OCI-LY7 (cell line): ENCODE data around the gene EGFR.

Source experiments
- EZH2phosphoT487 ChIP-seq: fragments of 200-600 bp; sonication (generic); IDR thresholded peaks from 2 replicates; pipeline ENCODE4 v1.6.1; 2018; ENCODE audit warnings: low read depth, borderline replicate concordance, mild to moderate bottlenecking, mixed run types, antibody characterized with exemption, low read length, moderate library complexity, mixed read lengths
- TF ChIP-seq, protein P1 (sequence below): fragments of 200-600 bp; sonication (generic); conservative IDR thresholded peaks from 2 replicates; pipeline ENCODE4 v1.5.1; 2014; ENCODE audit warnings: mild to moderate bottlenecking, antibody characterized with exemption, low read length, moderate library complexity, mixed read lengths

DNA sequence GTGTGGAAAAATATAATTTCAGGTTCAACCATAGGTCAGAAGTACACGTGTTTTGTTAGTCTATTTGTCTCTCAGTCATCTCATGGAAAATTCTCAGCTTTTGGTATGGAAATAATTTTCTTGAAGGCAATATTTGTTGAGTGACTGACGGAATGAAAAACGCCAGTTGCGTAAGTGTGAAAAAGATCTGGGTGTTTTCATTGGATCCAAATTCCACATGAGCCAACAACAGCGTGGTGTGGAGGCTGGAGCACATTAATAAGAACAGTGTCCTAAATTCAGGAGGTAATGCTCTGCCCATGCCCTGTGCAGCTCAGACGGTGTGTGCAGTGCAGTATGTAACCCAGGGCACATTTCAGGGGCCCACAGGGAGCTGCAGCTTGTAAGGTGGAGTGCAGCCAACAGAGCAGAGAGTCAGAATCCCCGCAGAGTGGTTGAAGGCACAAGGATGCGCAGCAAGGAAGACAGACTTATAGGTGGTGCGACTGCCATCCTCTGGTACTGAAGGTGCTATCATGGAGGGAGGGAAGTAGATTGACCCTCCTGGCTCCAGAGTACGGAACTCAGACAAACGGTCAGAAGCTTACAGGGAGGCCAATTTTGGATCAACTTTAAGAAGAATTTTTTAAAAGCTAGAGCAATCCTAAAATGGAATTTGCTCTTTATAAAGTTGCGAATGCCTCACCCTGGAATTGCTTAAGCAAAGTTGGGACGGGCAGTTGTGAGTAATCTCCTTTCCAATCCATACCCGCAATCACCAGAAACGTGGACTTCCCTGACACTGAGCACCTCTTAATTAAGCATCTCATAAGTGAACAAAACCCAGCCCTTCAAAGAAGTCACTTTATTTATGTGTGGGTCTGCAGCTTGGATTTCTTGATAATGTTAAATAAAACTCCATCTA is 38.0 kb downstream of the EGFR start:
- TF ChIP-seq, protein P1, sequence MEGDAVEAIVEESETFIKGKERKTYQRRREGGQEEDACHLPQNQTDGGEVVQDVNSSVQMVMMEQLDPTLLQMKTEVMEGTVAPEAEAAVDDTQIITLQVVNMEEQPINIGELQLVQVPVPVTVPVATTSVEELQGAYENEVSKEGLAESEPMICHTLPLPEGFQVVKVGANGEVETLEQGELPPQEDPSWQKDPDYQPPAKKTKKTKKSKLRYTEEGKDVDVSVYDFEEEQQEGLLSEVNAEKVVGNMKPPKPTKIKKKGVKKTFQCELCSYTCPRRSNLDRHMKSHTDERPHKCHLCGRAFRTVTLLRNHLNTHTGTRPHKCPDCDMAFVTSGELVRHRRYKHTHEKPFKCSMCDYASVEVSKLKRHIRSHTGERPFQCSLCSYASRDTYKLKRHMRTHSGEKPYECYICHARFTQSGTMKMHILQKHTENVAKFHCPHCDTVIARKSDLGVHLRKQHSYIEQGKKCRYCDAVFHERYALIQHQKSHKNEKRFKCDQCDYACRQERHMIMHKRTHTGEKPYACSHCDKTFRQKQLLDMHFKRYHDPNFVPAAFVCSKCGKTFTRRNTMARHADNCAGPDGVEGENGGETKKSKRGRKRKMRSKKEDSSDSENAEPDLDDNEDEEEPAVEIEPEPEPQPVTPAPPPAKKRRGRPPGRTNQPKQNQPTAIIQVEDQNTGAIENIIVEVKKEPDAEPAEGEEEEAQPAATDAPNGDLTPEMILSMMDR: no peak
- TF ChIP-seq EZH2phosphoT487: no peak
